ENCODE measurements around the gene CD300LD. TPM values are rescaled to one million over a fixed set of nuclear protein-coding genes. Genes with fewer than 3 reads are reported as not detected.
"Not testable (repeated sequence)": the region's sequence is repeated elsewhere in the genome, so short reads cannot be mapped to it uniquely, and the experiment has no call there.

Gene CD300LD
- total RNA-seq, 1 donor from 2014 or later: not detected

- H3K9me3 Mint-ChIP-seq (ENCODE audit: unreplicated experiment): peaks cover 12% of the 10 kb centered on the region
- H3K4me1 Mint-ChIP-seq (ENCODE audit: low read depth, unreplicated experiment): peaks cover 15% of the 10 kb centered on the region
- TF ChIP-seq CTCF (IDR thresholded peaks at IDR 0.05; ENCODE audit: partially characterized antibody, unreplicated experiment): no peak
- no peak for DNase-seq
- H3K27ac Mint-ChIP-seq (ENCODE audit: unreplicated experiment): no peak overlapping the region
- H3K4me3 Mint-ChIP-seq (ENCODE audit: unreplicated experiment): no peak overlapping the region
- peaks cover 1% of the 10 kb centered on the region for H3K27me3 Mint-ChIP-seq (ENCODE audit: unreplicated experiment)
- no peaks in the 10 kb centered on the region for H3K36me3 Mint-ChIP-seq (ENCODE audit: unreplicated experiment)
Observed at GRCh38 chr17:74637265-74637664, 45.2 kb upstream of the CD300LD start.

DNA sequence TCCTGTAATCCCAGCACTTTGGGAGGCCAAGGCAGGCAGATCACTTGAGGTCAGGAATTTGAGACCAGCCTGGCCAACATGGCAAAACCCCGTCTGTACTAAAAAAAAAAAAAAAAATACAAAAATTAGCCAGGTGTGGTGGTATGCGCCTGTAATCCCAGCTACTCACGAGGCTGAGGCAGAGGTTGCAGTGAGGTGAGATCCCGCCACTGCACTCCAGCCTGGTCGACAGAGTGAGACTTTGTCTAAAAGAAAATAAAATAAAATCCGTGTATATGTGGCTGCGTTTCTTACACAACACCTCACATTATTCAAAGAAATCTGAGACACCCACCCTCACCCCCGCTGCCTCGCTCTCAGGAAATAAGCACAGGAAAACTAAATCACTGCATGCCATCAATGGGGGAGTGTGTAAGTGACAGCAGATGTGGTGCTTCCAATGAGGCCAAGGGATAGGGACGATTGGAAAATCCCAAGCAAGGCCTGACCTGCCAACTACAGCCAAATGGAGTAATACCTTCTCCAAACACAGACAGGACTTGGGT lies 44.5 kb upstream of the CD300LD start:
- not testable (repeated sequence) for H3K27ac Mint-ChIP-seq (ENCODE audit: unreplicated experiment); H3K36me3 Mint-ChIP-seq (ENCODE audit: unreplicated experiment); H3K27me3 Mint-ChIP-seq (ENCODE audit: unreplicated experiment); H3K4me1 Mint-ChIP-seq (ENCODE audit: low read depth, unreplicated experiment); H3K4me3 Mint-ChIP-seq (ENCODE audit: unreplicated experiment); H3K9me3 Mint-ChIP-seq (ENCODE audit: unreplicated experiment); DNase-seq

DNA sequence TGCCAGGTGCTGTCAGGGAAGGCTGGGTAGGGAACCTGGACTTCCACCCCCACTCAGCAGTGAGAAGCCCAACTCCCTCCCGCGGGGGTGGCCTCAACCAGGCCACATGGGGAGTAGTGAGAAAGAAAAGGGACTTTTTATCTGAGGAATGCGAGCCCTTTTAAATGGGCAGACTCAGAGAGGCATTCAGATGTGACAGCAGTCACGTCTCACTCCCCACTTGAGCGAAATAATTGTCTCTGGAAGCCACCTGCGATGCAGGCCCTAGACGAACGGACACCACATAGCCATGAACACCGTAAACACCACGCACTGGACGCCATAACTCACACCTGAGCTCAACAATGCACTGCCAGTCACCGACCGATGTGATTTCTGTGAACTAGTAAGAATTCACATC lies 43.3 kb upstream of the CD300LD start:
- no peak overlapping the region for H3K27ac Mint-ChIP-seq (ENCODE audit: unreplicated experiment)
- peaks cover 1% of the 10 kb centered on the region for H3K27me3 Mint-ChIP-seq (ENCODE audit: unreplicated experiment)
- H3K36me3 Mint-ChIP-seq (ENCODE audit: unreplicated experiment): no peaks in the 10 kb centered on the region
- no peaks in the 10 kb centered on the region for H3K9me3 Mint-ChIP-seq (ENCODE audit: unreplicated experiment)
- TF ChIP-seq CTCF (IDR thresholded peaks at IDR 0.05; ENCODE audit: partially characterized antibody, unreplicated experiment): no peak
- H3K4me1 Mint-ChIP-seq (ENCODE audit: low read depth, unreplicated experiment): peaks cover 2% of the 10 kb centered on the region
- no peak overlapping the region for H3K4me3 Mint-ChIP-seq (ENCODE audit: unreplicated experiment)
- DNase-seq: no peak

DNA sequence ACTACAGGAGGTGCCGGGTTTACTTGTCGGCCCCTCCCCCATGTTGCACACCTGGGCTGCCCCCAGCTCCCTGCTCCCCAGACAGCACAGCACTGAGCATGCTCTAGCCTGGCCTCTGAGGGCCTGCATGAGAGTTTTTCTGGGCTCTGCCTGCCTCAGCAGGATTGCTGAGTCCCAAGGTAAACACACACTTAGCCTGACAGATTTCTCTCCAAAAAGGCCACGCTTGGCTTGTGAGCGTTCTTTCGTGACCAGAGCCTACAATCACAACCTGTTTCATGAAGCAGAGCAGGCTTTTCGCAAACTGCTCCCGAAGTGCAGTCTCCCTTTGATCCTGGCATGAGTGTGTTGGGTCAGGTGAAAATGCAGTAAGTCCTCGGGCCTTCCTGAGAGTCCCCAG lies 41.2 kb upstream of the CD300LD start:
- Mint-ChIP-seq H3K27me3 (ENCODE audit: unreplicated experiment) (peaks cover 1% of the 10 kb centered on the region), H3K4me1 (ENCODE audit: low read depth, unreplicated experiment) (peaks cover 2% of the 10 kb centered on the region), H3K9me3 (ENCODE audit: unreplicated experiment) (no peaks in the 10 kb centered on the region), H3K4me3 (ENCODE audit: unreplicated experiment) (no peak overlapping the region), H3K27ac (ENCODE audit: unreplicated experiment) (no peak overlapping the region), H3K36me3 (ENCODE audit: unreplicated experiment) (no peaks in the 10 kb centered on the region)
- no peak for TF ChIP-seq CTCF (IDR thresholded peaks at IDR 0.05; ENCODE audit: partially characterized antibody, unreplicated experiment)
- DNase-seq: no peak

- Mint-ChIP-seq H3K9me3 (ENCODE audit: unreplicated experiment) (no peaks in the 10 kb centered on the region), H3K27me3 (ENCODE audit: unreplicated experiment) (peaks cover 4% of the 10 kb centered on the region), H3K27ac (ENCODE audit: unreplicated experiment) (no peak overlapping the region), H3K36me3 (ENCODE audit: unreplicated experiment) (no peaks in the 10 kb centered on the region), H3K4me1 (ENCODE audit: low read depth, unreplicated experiment) (peaks cover 2% of the 10 kb centered on the region), H3K4me3 (ENCODE audit: unreplicated experiment) (no peak overlapping the region)
- no peak for TF ChIP-seq CTCF (IDR thresholded peaks at IDR 0.05; ENCODE audit: partially characterized antibody, unreplicated experiment)
- DNase-seq: no peak
Observed at GRCh38 chr17:74632617-74633016, 40.5 kb upstream of the CD300LD start.
